GM21786 (cell line): ENCODE results near the gene GPR89A.
A peak's percentile ranks its signal among the peaks of the same experiment; 100 is the strongest.
"Not testable (repeated sequence)": the region's sequence is repeated elsewhere in the genome, so short reads cannot be mapped to it uniquely, and the experiment has no call there.

Experiments
- ATAC-seq: cut with Tn5 transposase; IDR thresholded peaks from one replicate; pipeline ENCODE4 v1.9.1; 2021; ENCODE audit not compliant: unreplicated experiment

GPR89A gene

GRCh38 chr1:145607833-145608733 is at the start of gene GPR89A:
TSS of gene GPR89A (plus strand) at chr1:145607988. CDS start at chr1:145608134, 146 bp downstream.
- ATAC-seq, result peak; percentile 95

DNA sequence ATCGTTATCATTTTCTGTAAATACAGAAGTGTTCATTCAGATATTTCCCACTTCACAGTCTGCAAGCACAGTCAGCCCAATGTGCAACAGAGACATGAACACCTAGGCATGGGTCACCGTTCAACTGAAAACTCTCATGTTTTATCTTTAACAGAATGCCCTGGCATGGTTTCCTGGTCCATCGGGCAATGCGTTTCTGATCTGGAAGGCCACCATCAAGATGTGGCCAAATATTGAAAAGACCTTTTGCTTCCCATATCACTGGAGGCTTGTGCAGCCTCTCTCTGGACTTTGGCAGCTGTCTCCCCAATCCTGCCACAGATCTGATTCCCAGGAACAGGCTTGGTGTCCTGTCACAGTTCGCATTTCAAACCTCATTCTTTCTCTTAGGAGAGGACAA is 21.0 kb upstream of the GPR89A start:
- ATAC-seq, result not testable (repeated sequence)

DNA sequence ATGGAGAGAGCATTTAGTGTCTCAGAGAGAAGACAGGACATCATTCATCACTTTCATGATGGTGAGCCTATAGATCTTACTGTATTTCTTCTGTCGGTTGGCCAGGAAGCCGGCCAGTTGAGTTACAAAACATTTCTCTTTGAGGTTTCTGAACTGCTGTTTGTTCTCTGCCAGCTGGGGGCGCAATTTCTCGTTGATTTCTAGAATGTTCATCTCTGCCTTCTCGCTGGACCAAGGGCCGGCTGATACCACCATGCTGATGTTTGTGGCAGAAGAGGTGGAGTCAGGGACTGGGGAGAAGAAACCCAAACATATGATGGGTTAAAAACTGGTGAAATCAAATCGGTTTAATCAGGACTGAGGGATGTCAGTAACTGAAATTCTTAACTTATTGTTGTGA is 17.0 kb upstream of the GPR89A start:
- not testable (repeated sequence) for ATAC-seq

- not testable (repeated sequence) for ATAC-seq
These were observed 15.4 kb upstream of the GPR89A start for GRCh38 chr1:145592347-145592746.

GRCh38 chr1:145595421-145595820 is 12.4 kb upstream of the GPR89A start:
- not testable (repeated sequence) for ATAC-seq

- not testable (repeated sequence) for ATAC-seq
These were observed 11.6 kb upstream of the GPR89A start for GRCh38 chr1:145596236-145596635.

GRCh38 chr1:145599426-145599825 is 8.4 kb upstream of the GPR89A start:
- ATAC-seq, result not testable (repeated sequence)

DNA sequence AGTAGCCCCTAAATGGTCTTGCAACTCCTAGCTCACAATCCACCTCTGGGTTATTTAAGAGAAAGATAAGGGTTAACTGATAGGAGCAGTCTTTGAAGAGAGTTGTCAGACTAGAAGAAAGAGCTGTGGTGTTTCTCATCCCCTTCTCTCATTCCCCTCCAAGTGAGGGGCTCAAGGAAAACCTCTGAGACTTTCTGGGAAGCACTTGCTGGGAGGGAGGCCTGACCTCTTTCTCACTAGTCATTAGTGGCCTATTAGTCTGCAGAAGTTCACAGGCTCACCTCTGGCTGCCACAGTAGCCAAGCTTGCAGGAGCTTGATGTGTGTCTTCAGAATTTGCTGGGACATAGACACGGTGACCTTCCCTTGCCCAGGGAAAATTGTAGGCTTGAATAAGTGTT is 6.2 kb upstream of the GPR89A start:
- ATAC-seq, result no peak

DNA sequence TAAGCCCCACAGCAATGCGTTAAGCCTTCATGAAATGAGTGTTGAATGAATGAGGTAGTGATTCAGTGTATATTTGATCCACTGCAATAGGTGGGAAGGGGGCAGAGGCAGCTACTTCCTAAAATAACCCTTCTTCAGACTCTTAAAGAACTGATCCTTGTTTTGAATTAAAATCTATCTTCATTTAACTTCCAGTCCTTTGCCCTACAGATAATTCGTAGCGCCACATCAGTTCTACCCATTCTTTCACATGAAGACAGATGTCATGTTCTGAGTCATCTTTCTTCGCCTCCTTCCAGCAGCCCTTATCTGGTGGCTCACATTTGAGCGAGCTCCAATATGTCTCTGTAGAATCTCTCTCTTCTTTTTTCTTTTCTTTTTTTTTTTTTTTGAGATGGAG is 948 bp upstream of the GPR89A start:
- not testable (repeated sequence) for ATAC-seq

GRCh38 chr1:145607289-145607688 is 499 bp upstream of the GPR89A start:
- ATAC-seq, result not testable (repeated sequence)

- not testable (repeated sequence) for ATAC-seq
These were observed 3.0 kb downstream of the GPR89A start for GRCh38 chr1:145610744-145611143.

GRCh38 chr1:145620073-145620472 is 12.3 kb downstream of the GPR89A start:
- ATAC-seq, result not testable (repeated sequence)

DNA sequence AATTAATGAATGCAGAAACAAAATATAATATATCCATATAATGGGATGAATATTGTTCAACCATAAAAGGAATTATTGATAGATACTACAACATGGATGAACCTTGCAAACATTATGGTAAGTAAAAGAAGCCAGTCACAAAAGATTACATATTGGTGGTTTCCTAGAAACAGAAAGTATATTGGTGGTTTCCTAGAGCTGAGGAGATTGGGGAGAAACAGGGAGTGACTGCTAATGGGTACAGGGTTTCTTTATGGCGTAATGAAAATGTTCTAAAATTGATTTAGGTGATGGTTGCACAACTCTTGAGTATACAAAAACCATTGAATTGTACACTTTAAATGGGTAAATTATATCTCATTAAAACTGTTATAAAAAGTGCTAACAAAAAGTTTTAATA is 14.4 kb downstream of the GPR89A start:
- ATAC-seq, result not testable (repeated sequence)

- ATAC-seq, result not testable (repeated sequence)
These were observed 28.4 kb downstream of the GPR89A start for GRCh38 chr1:145636237-145636636.

DNA sequence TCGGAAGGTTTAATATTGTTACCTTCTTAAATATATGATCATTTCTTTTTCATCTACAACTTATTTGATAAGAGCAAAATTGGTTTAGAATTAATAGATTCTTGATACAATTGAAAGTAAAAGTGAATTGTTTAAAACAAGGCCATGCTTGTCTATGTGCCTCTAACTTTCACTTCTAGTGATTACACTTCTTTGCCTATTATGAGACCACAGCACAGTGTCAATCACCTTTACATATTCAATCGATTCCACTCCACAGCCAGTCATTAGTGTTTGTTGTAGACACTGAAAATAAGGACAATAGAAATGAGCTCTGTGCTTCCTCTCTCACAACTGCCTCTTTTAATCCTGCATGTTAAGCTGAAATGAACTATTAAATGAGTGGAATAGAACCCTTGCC is 34.1 kb downstream of the GPR89A start:
- ATAC-seq, result not testable (repeated sequence)

DNA sequence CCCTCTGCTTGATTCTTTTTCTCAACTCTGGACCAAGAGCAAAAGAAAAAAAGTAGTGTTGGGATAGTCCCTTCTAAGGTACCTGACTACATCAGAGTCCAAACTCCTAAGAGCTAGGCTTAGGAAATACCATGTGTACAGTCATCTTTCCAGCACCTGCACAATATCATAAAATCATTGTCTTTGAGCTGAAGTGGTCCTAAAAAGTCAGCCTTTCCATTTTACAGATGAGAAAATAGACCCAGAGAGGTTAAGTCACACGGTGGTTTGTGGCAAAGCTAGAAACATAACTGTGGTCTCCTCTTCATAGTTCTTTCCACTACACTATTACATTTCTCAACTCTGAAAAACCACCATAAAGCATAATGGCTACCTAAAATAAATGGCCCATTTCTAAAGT is 36.2 kb downstream of the GPR89A start:
- not testable (repeated sequence) for ATAC-seq

- not testable (repeated sequence) for ATAC-seq
These were observed 48.6 kb downstream of the GPR89A start for GRCh38 chr1:145656245-145656943.

- not testable (repeated sequence) for ATAC-seq
These were observed 54.7 kb downstream of the GPR89A start for GRCh38 chr1:145662502-145662901.

- not testable (repeated sequence) for ATAC-seq
These were observed 57.2 kb downstream of the GPR89A start for GRCh38 chr1:145665015-145665414.

GRCh38 chr1:145670995-145671745 is 63.4 kb downstream of the GPR89A start:
- not testable (repeated sequence) for ATAC-seq

GRCh38 chr1:145673217-145673616 is 65.4 kb downstream of the GPR89A start:
- not testable (repeated sequence) for ATAC-seq
